ENCODE data around the gene CORO7.
"Not testable (repeated sequence)": the region's sequence is repeated elsewhere in the genome, so short reads cannot be mapped to it uniquely, and the experiment has no call there.

Gene CORO7

GRCh38 chr16:4349332-4349731, 67.1 kb downstream of the CORO7 start:
- DNase-seq, result no peak

- no peak for DNase-seq
Observed at GRCh38 chr16:4347765-4348509, 68.5 kb downstream of the CORO7 start.

GRCh38 chr16:4347010-4347409, 69.4 kb downstream of the CORO7 start:
- DNase-seq, result no peak

- no peak for DNase-seq
Observed at GRCh38 chr16:4345836-4346781, 70.3 kb downstream of the CORO7 start.

- no peak for DNase-seq
Observed at GRCh38 chr16:4344983-4345835, 71.2 kb downstream of the CORO7 start.

GRCh38 chr16:4344300-4344982, 72.0 kb downstream of the CORO7 start:
- DNase-seq, result not testable (repeated sequence)

- no peak for DNase-seq
Observed at GRCh38 chr16:4342866-4343744, 73.3 kb downstream of the CORO7 start.

- no peak for DNase-seq
Observed at GRCh38 chr16:4341250-4341649, 75.1 kb downstream of the CORO7 start.

GRCh38 chr16:4340443-4340842, 76.0 kb downstream of the CORO7 start:
- DNase-seq, result no peak

- no peak for DNase-seq
Observed at GRCh38 chr16:4339909-4340308, 76.5 kb downstream of the CORO7 start.

GRCh38 chr16:4339455-4339854, 76.9 kb downstream of the CORO7 start:
- DNase-seq, result no peak

GRCh38 chr16:4338712-4339299, 77.6 kb downstream of the CORO7 start:
- DNase-seq, result no peak

- DNase-seq, result no peak
Observed at GRCh38 chr16:4338125-4338582, 78.2 kb downstream of the CORO7 start.

- DNase-seq, result no peak
Observed at GRCh38 chr16:4337540-4338088, 78.8 kb downstream of the CORO7 start.

- no peak for DNase-seq
Observed at GRCh38 chr16:4336701-4337539, 79.5 kb downstream of the CORO7 start.

- DNase-seq, result no peak
Observed at GRCh38 chr16:4334724-4335495, 81.5 kb downstream of the CORO7 start.

GRCh38 chr16:4333714-4334113, 82.7 kb downstream of the CORO7 start:
- DNase-seq, result not testable (repeated sequence)

- no peak for DNase-seq
Observed at GRCh38 chr16:4333308-4333638, 83.1 kb downstream of the CORO7 start.
